ENCODE results near the gene ITSN1.

ITSN1 gene

DNA sequence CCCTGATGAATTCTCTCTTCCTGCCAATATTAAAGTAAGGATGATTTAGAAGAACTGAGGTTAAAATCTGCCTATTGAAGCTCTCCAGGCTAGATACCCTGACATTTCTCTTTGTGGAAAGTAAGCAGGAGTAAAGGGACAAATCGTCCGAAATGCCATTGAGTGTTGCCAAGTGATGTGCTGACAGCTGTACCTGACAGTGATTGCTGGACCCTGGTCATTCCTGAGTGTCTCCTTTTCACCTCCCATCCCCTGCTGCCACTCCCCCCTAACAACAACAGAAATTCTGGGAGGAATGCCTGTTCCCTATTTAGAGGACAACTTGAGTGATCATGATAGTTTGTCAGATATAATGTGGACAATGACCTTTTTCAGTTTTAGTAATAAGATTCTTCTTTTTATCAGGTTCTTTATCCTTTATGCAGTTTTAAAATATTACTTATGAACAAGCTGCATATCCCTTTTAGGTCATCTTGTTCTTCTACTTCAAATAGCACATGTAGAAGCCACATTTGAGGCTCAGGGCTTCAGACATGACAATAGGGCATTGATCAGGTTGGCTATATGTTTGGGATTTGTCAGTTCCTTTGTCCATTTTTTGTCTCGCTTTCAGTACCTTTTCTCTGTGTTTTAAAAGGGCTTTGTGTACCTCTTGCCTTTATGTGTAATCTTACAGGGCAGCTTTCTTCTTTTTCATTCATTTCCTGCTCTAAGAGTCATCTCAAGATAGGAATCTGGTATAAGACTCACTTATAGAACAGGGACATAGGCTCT lies 56.0 kb downstream of the ITSN1 start:
- no peak for TF ChIP-seq FOXM1 (IDR thresholded peaks at IDR 0.05; ENCODE audit: borderline replicate concordance, low read depth)

DNA sequence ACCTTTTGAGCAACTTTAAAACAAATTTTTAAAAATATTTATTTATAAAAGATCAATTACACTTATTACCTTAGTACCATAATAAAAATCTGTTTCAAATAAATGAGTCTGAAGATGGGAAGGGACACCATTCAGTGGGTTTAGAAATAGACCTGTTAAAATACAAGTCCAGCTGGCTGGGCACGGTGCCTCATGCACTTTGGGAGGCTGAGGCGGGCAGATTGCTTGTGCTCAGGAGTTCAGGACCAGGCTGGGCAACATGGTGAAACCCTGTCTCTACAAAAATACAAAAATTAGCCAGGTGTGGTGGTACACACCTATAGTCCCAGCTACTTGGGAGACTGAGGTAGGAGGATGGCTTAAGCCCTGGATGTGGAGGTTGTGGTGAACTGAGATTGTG lies 57.0 kb downstream of the ITSN1 start:
- TF ChIP-seq, protein P1, sequence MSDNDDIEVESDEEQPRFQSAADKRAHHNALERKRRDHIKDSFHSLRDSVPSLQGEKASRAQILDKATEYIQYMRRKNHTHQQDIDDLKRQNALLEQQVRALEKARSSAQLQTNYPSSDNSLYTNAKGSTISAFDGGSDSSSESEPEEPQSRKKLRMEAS (IDR thresholded peaks at IDR 0.05) = no peak
- no peak for TF ChIP-seq TCF12 (IDR thresholded peaks at IDR 0.05; ENCODE audit: low read depth)
- no peak for TF ChIP-seq EGR1 (IDR thresholded peaks at IDR 0.05)
- TF ChIP-seq, protein P2, sequence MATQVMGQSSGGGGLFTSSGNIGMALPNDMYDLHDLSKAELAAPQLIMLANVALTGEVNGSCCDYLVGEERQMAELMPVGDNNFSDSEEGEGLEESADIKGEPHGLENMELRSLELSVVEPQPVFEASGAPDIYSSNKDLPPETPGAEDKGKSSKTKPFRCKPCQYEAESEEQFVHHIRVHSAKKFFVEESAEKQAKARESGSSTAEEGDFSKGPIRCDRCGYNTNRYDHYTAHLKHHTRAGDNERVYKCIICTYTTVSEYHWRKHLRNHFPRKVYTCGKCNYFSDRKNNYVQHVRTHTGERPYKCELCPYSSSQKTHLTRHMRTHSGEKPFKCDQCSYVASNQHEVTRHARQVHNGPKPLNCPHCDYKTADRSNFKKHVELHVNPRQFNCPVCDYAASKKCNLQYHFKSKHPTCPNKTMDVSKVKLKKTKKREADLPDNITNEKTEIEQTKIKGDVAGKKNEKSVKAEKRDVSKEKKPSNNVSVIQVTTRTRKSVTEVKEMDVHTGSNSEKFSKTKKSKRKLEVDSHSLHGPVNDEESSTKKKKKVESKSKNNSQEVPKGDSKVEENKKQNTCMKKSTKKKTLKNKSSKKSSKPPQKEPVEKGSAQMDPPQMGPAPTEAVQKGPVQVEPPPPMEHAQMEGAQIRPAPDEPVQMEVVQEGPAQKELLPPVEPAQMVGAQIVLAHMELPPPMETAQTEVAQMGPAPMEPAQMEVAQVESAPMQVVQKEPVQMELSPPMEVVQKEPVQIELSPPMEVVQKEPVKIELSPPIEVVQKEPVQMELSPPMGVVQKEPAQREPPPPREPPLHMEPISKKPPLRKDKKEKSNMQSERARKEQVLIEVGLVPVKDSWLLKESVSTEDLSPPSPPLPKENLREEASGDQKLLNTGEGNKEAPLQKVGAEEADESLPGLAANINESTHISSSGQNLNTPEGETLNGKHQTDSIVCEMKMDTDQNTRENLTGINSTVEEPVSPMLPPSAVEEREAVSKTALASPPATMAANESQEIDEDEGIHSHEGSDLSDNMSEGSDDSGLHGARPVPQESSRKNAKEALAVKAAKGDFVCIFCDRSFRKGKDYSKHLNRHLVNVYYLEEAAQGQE (IDR thresholded peaks at IDR 0.05; ENCODE audit: low read depth) = no peak
- TF ChIP-seq YY1 (IDR thresholded peaks at IDR 0.05; ENCODE audit: low read depth) = no peak
- TF ChIP-seq, protein P3, sequence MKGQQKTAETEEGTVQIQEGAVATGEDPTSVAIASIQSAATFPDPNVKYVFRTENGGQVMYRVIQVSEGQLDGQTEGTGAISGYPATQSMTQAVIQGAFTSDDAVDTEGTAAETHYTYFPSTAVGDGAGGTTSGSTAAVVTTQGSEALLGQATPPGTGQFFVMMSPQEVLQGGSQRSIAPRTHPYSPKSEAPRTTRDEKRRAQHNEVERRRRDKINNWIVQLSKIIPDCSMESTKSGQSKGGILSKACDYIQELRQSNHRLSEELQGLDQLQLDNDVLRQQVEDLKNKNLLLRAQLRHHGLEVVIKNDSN (IDR thresholded peaks at IDR 0.05) = no peak
- TF ChIP-seq EP300 (IDR thresholded peaks at IDR 0.05; ENCODE audit: borderline replicate concordance) = no peak
- TF ChIP-seq TEAD4 (IDR thresholded peaks at IDR 0.05) = no peak

DNA sequence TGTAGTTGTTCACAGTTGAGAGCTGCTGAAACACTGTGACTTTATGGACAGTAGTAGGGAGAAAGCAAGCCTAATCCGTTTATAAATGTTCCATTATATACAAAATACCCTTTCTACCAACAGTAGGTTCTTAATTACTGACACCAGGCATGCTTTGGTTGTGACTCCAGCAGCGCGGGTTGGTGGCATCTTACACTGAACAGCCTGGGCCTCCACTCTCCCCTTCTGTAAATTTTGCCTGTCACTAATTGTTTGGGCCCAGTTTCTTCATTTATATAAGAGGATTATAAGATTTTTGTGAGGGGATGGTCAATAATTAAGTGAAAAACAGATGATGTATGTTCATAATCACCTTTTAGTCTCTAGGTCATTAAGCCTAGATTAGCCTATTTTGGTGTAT lies 58.2 kb downstream of the ITSN1 start:
- TF ChIP-seq NFIC (IDR thresholded peaks at IDR 0.05) (no peak), TAF1 (IDR thresholded peaks at IDR 0.05; ENCODE audit: low read depth) (no peak), CEBPB (IDR thresholded peaks at IDR 0.05) (no peak), ZBTB7A (IDR thresholded peaks at IDR 0.05; ENCODE audit: low read depth) (no peak), FOXM1 (IDR thresholded peaks at IDR 0.05; ENCODE audit: borderline replicate concordance, low read depth) (no peak)
- TF ChIP-seq, protein P3 (IDR thresholded peaks at IDR 0.05) = no peak
- TF ChIP-seq, protein P2 (IDR thresholded peaks at IDR 0.05; ENCODE audit: low read depth) = no peak

DNA sequence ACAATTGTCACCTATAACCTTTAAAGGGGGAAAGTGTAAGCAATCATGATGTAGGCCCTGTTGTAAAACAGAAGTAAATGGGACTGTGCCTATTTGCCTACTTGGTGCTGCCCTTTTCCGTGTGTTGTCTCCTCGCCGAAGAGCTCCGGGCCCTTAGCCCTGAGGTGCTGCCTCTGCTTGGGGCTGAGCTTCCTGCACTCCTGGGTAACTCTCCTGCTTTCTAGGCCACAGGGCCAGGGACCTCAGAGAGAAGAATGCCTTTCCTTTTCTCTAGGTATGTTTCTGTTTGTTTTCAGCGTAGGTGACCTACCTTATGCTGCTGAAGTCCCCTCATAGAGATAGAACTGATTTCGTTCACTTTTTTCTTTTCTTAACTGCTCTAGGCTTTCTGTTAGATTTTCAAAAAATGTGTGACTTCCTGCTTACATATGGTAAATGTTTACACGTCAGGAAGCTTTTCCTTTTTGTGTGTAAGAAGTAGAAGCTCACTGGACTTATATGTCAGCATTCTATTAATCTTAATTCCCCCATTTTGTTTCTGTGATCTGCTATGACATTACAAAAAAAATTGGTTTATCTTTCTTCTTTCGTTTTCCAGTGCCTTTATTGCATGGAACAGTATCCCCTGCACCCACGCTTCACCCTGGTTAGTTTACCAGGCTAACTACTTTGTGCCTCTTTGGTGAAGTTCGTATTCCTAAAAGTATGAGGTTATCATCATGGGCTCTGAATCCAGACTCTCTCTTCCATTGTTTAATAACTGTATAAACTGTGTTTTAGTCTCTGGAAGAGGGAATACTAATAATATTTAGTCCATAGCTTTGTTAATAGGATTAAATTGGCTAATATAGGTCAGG lies 61.7 kb downstream of the ITSN1 start:
- TF ChIP-seq EGR1 (IDR thresholded peaks at IDR 0.05) (no peak), ZBTB7A (IDR thresholded peaks at IDR 0.05; ENCODE audit: low read depth) (no peak), TEAD4 (IDR thresholded peaks at IDR 0.05) (no peak), YY1 (IDR thresholded peaks at IDR 0.05; ENCODE audit: low read depth) (no peak), EP300 (IDR thresholded peaks at IDR 0.05; ENCODE audit: borderline replicate concordance) (no peak), TAF1 (IDR thresholded peaks at IDR 0.05; ENCODE audit: low read depth) (no peak), NFIC (IDR thresholded peaks at IDR 0.05) (no peak), CREB1 (IDR thresholded peaks at IDR 0.05; ENCODE audit: low read depth) (no peak), CEBPB (IDR thresholded peaks at IDR 0.05) (no peak), FOXM1 (IDR thresholded peaks at IDR 0.05; ENCODE audit: borderline replicate concordance, low read depth) (no peak), RAD21 (IDR thresholded peaks at IDR 0.05; ENCODE audit: low read depth) (no peak), TCF12 (IDR thresholded peaks at IDR 0.05; ENCODE audit: low read depth) (no peak)
- TF ChIP-seq, protein P3 (IDR thresholded peaks at IDR 0.05) = no peak
- TF ChIP-seq, protein P2 (IDR thresholded peaks at IDR 0.05; ENCODE audit: low read depth) = no peak
- TF ChIP-seq, protein P1 (IDR thresholded peaks at IDR 0.05) = no peak

Data from Ishikawa (cell line).